ENCODE measurements around the gene TP53BP2.
"Not testable (repeated sequence)": the region's sequence is repeated elsewhere in the genome, so short reads cannot be mapped to it uniquely, and the experiment has no call there.

Gene TP53BP2

GRCh38 chr1:223761411-223761810 is 84.3 kb downstream of the TP53BP2 start:
- no peak for DNase-seq

GRCh38 chr1:223760833-223761232 is 84.9 kb downstream of the TP53BP2 start:
- DNase-seq = no peak

- no peak for DNase-seq
These were observed 86.5 kb downstream of the TP53BP2 start for GRCh38 chr1:223759273-223759672.

GRCh38 chr1:223758734-223759133 is 87.0 kb downstream of the TP53BP2 start:
- no peak for DNase-seq

- no peak for DNase-seq
These were observed 88.7 kb downstream of the TP53BP2 start for GRCh38 chr1:223756806-223757700.

GRCh38 chr1:223755992-223756775 is 89.6 kb downstream of the TP53BP2 start:
- no peak for DNase-seq

GRCh38 chr1:223755432-223755792 is 90.3 kb downstream of the TP53BP2 start:
- DNase-seq = no peak

- no peak for DNase-seq
These were observed 90.9 kb downstream of the TP53BP2 start for GRCh38 chr1:223754681-223755431.

GRCh38 chr1:223752721-223753515 is 92.8 kb downstream of the TP53BP2 start:
- no peak for DNase-seq

- DNase-seq = no peak
These were observed 94.1 kb downstream of the TP53BP2 start for GRCh38 chr1:223751696-223752095.

GRCh38 chr1:223750730-223751570 is 94.8 kb downstream of the TP53BP2 start:
- no peak for DNase-seq

- DNase-seq = no peak
These were observed 96.7 kb downstream of the TP53BP2 start for GRCh38 chr1:223748773-223749733.

- no peak for DNase-seq
These were observed 97.4 kb downstream of the TP53BP2 start for GRCh38 chr1:223748405-223748772.

GRCh38 chr1:223747838-223748335 is 97.9 kb downstream of the TP53BP2 start:
- DNase-seq = no peak

GRCh38 chr1:223745731-223746130 is 100.0 kb downstream of the TP53BP2 start:
- DNase-seq = no peak

GRCh38 chr1:223742856-223743517 is 102.8 kb downstream of the TP53BP2 start:
- no peak for DNase-seq

- DNase-seq = no peak
These were observed 103.9 kb downstream of the TP53BP2 start for GRCh38 chr1:223741861-223742260.

GRCh38 chr1:223740038-223740736 is 105.6 kb downstream of the TP53BP2 start:
- DNase-seq = not testable (repeated sequence)

All from NCI-H1417 treated with DMSO at 0.1 percent for 48 hours (cell line).